Head of caudate nucleus (tissue), 42 donors: ENCODE measurements around the gene TCF3.
"Not testable (repeated sequence)": the region's sequence is repeated elsewhere in the genome, so short reads cannot be mapped to it uniquely, and the experiment has no call there.

ENCODE experiments used
- DNase-seq, 42 donors: peaks; one replicate each; pipeline versions ENCODE4 v3.0.0 to v3.0.0-alpha.2; 2020 to 2021; ENCODE audit warnings: mixed read lengths in 7 of 42
- intact Hi-C: fragments of 100-400 bp; cut with DNase I; formaldehyde crosslinking; loops from one replicate; pipeline ENCODE4 v1.15.0; 2022

Gene TCF3

DNA sequence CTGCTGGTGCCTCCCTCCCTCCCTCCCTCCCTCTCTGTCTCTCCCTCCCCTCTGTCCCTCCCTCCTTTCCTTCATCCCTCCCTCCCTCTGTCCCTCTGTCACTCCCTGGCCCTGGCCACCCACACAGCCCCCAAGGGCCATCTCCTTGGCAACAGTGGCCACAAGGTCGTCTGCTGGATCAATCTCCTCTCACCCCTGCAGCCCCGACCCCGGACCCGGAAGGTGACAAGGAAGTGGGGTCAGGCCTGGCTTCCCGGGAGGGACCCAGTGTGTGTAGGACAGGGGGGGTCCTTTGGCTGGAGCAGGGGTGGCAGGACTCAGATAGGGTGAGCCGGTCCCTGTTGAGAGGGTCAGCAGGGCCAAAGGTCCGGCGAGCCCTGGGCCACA, 21.9 kb upstream of the TCF3 start:
- no peak for DNase-seq
- intact Hi-C loops: no loop called here

DNA sequence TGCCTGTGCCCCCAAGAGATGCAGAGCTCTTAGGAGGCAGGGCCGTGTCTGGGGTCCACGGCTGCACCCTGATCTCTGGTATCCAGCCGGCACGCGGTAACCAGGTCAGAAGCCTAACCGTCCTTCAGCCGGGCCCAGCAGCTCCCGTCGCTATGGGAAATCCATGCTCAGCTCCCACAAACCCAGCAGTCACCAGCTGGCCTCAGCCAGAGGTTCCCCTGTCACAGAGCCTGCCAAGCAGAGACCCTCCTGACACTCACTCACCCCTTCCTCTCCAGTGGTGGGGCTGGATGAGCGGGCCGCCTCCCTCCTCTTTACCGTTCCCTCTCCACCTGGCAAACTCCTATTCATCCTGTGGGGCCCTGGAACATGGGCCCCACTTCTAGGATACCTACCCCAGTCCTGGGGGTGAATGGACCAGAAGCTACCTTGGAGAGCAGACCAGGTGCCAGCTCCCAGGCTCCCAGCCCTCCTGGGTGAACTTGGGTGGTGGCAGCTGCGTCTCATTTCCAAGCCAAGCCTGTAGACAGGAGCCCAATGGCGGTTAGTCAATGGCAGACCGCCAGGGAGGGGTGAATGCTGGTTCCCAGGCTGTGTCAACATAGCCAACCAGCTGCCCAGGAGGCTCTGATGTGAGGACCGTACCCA, 21.4 kb upstream of the TCF3 start:
- DNase-seq: no peak
- intact Hi-C loops: no loop called here

DNA sequence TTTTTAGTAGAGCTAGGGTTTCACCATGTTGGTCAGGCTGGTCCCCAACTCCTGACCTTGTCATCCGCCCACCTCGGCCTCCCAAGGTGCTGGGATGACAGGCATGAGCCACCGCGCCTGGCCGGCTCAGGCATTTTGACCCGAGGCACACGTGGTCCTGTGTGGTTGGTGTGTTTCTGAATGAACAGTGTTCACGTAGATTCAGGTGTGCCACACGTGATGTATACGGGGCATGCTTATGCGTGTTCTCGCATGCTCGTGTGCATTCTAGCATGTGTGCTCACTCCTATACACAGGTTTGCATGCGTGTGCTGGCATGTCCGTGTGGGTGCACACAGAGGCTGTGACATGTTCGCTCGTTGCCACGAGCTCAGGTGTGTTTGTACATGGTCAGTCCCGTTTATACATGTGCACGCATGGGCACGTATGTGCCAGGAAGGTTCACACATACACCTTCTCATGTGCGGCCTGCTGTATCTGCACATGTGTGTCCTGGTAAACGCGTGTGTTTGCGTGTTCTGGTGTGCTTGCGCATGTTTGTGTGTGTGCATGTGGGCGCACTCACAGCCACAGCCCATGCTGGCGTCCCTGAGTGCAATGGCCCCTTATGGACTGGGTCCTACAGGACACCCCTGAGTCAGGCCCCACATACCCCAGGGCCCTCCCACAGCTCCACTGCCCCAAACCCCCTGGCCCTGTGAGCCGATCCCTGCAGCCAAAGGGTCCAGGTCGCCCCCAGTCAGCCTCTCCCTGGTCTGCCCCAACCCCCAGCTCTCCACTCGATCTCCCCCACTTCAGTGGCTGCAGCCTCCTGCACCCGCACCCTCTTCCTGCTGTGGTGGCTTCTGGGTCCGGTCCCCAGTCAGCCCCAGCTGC, 20.6 kb upstream of the TCF3 start:
- intact Hi-C loops: no loop called here
- no peak for DNase-seq

DNA sequence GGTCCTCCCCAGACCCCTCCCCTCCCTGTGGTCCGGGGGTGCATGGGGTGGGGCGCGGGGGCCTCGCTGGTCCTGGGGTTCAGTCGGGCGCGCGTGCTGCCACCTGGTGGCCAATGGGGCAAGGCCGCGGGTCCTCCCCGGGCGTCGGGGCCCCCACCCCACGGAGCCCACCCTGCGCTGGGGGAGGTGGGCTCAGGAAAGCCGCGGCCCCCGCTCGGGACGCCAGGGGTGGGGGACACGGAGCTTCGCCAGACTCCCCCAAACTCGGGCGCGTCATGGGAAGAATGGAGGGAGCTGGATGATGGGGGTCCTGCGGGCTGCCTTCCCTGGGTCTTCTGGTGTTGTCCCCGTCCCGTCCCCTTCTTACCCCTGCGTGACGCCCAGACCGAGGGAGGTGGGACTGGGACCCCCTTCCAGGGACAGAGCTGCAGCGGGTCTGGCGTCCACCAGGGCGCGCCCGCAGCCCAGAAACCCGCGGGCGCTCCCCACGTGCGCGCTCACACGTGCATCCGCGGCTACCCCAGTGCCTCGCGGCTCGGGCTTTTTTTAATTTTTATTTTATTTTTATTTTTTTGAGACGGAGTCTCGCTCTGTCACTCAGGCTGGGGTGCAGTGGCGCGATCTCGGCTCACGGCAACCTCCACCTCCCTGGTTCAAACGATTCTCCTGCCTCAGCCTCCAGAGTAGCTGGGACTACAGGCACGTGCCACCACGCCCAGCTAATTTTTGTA, 19.8 kb upstream of the TCF3 start:
- intact Hi-C loops: no loop called here
- peak in 32 of 42 donors; percentile 13 to 80 (median 47) for DNase-seq

DNA sequence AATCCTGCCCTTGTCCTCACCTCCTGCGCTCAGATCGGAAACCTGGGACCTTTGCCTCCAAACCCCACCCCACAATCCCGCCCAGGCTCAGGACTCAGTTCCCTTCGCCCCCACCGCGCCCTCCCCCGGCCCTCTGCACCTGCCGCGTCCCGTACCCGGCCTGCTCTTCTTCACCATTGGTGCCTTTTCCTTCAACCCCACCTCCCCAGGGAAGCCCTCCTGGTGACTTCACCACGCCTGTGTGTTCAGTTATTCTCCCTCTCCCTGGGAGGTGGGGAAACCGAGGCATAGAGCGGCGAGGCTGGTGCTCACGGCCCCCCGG, 19.3 kb upstream of the TCF3 start:
- intact Hi-C loops: no loop called here

DNA sequence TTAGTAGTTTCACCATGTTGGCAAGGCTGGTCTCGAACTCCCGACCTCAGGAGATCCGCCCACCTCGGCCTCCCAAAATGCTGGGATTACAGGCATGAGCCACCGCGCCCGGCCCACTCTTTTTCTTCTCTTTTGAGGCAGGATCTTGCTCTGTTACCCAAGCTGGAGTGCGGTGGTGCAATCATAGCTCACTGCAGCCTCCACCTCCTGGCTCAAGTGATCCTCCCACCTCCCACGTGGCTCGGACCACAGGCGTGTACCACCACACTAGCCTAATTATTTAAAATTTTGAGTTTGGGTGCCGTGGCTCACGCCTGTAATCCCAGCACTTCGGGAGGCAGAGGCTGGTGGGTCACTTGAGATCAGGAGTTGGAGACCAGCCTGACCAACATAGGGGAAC, 18.3 kb upstream of the TCF3 start:
- intact Hi-C loops, DNase-seq: not testable (repeated sequence)

More for the DNA sequence above, 19.3 kb upstream of the TCF3 start:
- no peak for DNase-seq

DNA sequence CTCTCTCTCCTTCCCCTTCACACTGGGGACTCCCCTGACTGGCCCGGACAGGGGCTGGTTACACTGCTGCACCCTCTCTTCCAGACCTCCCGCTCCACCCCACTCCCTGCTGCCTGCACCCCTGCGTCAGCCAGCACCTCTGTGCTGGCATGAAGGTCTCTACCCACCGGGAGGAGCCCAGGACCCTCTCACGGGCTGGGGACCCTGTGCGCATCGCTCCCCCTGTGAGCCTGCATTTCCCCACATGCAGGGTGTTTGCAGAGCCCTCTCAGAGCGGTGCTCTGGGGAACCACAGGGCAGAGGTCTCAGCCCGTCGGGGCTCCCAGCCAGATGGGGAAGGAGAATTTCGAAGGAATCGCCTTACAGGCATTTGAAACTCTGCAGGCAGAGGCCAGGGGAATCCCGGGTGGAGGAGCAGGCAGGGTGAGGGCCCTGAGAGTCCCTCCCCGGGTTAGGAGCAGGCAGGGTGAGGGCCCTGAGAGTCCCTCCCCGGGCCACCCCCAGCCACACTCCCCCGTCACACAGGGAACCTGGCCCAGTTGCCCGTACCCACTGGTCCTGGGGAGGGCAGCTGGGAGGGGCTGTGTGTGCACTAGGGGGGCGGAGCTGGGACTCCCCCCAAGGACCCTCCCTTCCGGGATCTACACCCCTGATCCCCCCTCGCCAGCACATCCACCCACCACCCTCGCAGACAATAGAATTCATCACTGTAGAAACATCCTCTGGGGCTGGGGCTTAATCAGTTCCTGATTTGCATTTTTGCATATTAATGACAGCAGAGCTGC, 16.3 kb upstream of the TCF3 start:
- intact Hi-C loops: loop anchor here (5.0 to 10.0 kb wide), 2 partner anchors 116 kb away; no protein-coding TSS in a partner anchor

DNA sequence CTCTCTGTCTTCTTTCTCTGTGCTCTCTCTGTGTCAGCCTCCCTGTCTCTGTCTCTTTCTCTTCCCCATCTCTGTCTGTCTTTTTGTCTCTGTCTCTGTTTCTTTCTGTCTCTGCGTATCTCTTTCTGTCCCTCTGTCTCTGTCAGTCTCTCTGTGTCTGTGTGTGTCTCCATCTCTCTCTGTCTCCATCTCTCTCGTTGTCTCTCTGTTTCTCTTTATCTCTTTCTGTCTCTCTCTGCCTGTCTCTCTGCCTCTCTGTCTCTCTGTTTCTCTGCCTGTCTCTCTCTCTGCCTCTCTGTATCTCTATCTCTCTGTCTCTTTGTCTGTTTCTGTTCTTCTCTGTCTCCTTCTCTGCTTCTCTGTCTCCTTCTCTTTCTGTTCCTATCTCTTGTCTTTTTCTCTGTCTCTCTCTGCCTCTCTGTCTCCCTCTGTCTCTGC, 15.7 kb upstream of the TCF3 start:
- no peak for DNase-seq
- intact Hi-C loops: loop anchor here (5.0 to 10.0 kb wide), 2 partner anchors 116 to 117 kb away; no protein-coding TSS in a partner anchor

More for the DNA sequence above, 16.3 kb upstream of the TCF3 start:
- DNase-seq: peak in 1 of 42 donors; percentile 11

DNA sequence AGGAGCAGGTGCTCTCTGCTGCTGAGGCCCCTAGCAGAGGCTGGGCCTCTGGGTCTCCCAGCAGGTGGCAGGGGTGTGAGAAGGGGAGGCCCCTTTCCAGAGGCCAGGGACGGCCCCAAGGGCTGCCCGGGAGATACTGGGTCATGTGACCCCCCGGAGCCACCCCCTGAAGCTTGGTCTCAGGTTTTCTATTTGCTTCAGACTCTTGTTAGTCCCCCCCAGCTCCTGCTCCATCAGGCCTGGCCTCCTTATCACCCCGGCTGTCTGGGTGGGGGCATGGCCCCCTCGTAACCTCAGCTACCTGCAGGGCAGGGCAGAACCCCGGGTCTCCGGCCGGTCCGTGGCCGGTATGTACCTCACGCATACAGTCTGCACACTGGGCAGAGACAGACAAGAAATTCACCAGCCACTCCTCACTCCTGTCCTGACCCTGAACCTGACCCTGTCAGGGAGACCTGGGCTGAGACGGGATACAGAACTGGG, 13.2 kb upstream of the TCF3 start:
- intact Hi-C loops: loop anchor here (5.0 to 10.0 kb wide), 2 partner anchors 113 to 119 kb away; no protein-coding TSS in a partner anchor
- no peak for DNase-seq

DNA sequence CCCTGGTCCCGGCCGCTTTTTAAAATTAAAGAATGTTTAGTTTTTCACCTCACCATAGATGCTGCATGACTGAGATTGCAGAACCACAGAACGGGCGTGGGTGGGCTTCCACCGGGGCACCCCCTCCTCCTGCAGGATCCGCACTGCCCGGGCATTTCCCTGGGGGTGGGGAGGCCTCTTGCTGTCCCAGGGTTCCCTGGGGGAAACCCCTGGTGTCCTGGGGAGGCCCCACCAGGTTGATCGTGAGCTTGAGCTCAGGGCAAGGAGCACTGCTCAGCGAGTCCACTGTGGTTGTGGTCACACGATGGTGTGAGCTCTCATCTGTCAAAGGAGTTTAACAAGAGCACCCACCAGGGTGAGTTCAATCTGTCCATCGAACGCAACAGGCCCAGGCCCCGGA, 11.4 kb upstream of the TCF3 start:
- intact Hi-C loops: loop anchor here (10.0 kb wide), 1 partner anchor 121 kb away; no protein-coding TSS in a partner anchor
- no peak for DNase-seq

DNA sequence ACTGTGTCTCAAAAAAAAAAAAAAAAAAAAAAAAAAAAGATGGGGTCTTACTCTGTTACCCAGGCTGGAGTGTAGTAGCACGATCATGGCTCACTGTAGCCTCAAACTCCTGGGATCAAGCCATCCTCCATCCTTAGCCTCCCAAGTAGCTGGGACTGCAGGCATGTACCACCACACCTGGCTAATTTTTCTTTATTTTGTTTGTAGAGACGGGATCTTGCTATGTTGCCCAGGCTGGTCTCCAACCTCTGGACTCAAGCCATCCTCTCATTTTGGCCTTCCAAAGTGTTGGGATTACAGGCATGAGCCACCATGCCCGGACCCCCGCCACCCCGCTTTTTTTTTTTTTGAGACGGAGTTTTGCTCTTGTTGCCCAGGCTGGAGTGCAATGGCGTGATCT, 10.8 kb upstream of the TCF3 start:
- intact Hi-C loops: loop anchor here (10.0 kb wide), 1 partner anchor 122 kb away; no protein-coding TSS in a partner anchor
- DNase-seq: not testable (repeated sequence)

DNA sequence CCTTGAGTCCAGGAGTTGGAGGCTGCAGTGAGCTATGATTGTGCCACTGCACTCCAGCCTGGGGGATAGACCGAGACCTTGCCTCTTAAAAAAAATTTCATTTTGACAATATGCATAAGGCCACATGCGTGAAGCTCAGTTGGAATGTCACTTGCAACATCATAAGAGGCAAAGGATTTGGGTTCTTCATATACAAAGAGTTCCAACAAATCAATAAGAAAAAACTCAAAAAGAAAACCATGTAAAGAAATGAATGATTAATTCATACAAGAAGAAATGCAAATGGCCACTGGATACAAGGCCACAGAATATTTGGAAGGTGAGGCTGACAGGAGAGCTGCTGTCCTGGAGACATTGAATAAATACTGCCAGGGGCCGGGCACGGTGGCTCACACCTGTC, 9.6 kb upstream of the TCF3 start:
- no peak for DNase-seq
- intact Hi-C loops: loop anchor here (10.0 kb wide), 1 partner anchor 123 kb away; no protein-coding TSS in a partner anchor

DNA sequence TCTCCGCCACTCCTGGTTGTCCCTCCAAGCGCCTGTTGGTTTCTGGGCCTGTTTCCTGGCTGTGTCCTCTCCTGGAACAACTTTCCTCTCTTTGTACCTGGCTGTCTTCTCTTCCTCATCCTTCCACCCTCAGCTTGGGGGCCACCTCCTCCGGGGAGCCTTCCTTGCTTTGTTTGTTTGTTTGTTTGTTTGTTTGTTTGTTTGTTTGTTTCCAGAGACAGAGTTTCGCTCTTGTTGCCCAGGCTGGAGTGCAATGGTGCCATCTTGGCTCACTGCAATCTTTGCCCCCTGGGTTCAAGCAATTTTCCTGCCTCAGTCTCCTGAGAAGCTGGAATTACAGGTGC, 6.6 kb upstream of the TCF3 start:
- DNase-seq: no peak
- intact Hi-C loops: no loop called here

DNA sequence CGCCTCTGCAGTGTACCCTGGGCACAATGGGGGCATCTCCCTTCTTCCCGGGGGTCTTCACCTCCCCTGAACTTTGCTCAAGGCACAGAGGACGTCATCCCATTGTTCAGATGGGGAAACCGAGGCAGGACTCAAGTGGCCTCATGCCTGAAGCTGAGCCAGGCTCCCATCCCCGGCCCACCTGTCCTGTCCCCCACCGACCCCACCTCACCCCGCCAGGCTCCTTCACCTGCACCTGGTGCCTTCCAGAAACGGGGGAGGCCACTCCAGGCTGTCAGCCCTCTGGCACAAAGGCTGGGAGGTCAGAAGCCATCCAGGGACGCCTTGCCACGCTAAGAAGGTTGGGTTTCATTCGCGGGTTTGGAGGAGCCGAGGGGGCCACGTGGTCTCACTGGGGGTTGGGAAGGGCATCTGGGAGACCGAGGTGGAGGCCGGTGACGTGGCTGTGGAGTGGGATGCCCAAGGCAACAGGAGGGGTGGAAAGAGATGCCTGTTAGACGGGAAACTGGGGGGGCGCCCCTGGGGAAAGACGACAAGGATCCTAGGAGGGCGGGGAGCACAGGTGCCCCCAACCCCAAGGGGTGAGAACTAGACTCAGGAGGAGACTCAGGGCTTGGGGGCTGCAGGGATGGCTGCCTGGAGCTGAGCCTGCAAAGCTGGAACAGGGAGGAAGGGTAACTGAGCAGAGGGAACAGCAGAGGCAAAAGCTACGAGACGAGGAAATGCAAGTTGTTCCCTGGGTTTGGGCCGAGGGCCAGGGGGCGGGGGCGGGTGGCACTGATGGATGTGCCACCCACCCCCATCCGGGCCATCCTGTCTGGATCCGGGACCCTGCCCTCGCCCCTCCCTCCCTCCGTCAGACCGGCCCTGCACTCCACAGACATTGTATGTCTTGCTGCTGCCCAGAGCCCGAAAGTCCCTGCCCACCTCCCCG, 6.0 kb upstream of the TCF3 start:
- no peak for DNase-seq
- intact Hi-C loops: no loop called here

DNA sequence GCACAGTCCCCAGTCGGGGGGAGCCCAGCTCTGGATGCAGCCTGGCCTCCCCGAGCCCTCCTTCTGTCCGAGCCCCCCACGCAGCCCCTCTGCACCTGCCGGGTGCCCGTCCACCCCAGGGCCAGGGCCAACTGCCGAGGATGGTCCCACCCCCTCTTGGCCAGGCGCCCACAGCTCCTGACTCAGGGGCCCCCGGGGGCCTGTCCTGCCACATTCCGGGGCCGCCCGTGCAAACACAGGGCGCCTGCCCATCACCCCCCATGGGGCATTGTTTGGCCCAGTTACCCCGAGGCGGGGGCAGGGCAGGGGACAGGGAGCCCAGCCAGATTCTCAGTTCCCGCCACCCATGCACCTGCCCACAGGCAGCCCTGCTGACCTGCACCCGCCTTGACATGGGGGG, 5.3 kb upstream of the TCF3 start:
- DNase-seq: no peak
- intact Hi-C loops: no loop called here

DNA sequence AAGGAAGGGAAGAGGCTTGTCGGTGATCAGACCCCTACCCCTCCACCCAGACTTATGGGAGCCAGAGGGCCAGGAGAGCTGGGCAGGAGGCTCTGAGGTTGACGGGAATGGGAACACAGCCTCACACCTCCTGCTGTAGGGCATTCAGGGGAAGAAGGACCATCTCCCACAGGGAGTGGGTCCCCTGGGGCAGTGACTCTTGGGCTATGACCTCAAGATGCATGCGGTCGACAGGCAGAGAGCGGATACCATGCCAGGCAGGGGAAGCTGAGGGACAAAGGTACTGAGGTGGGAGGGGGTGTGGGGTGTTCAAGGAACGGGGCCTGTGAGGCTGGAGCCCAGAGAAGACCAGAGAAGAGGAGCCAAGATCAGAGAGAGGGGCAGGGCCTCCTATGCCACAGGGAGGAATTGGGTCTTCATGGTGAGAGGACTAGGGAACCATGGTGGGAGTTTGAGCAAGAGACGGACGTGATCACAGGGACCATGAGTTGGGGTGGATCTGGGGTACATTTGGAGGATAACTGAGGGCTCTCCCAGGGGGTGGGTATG, 4.6 kb upstream of the TCF3 start:
- intact Hi-C loops: no loop called here
- DNase-seq: no peak

DNA sequence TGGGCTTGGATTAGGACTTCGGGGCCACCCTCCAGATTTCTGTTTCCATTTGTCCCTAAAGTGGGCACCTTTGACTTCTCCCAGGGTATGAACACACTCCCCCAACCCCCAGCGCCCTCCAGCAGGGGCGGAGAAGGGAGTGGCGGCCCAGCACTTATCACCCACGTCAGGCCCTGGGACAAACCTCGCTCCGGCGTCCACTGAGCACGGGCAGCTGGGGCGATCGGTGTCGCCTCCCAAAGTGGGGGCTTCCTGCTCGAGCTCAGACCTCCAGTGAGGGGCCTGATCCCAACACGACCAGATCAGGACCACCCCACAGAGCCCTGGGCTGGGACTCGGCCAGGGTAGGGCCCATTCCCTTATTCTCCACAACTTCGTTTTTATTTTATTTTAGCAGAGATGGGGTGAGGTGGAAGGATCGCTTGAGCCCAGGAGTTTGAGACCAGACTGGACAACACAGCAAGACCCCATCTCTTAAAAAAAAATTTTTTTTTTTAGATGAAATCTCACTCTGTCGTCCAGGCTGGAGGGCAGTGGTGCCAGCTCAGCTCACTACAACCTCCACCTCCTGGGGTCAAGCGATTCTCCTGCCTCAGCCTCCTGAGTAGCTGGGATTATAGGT, 3.7 kb upstream of the TCF3 start:
- DNase-seq: no peak
- intact Hi-C loops: no loop called here
